ENCODE results near the gene PPP2R2B.

The PPP2R2B gene

GRCh38 chr5:146533260-146533857 is 345.2 kb downstream of the PPP2R2B start:
- peak; percentile 65 for DNase-seq

All from retina (tissue), 1 donor.